Stimulated activated CD4-positive, alpha-beta T cell treated with anti-CD3 and anti-CD28 coated beads, Interleukin-2, amount 100 ng/mL, for 4 hours (primary cell): ENCODE results near the gene THEMIS.
"Not testable (repeated sequence)": the region's sequence is repeated elsewhere in the genome, so short reads cannot be mapped to it uniquely, and the experiment has no call there.

Experiments
- DNase-seq: peaks from one replicate; pipeline ENCODE4 v3.0.0-alpha.2; 2020; ENCODE audit warnings: low read depth

THEMIS gene

GRCh38 chr6:127794405-127794804 is 106.5 kb downstream of the THEMIS start:
- DNase-seq: no peak

- no peak for DNase-seq
These were observed 107.5 kb downstream of the THEMIS start for GRCh38 chr6:127793396-127793795.

GRCh38 chr6:127792616-127793015 is 108.2 kb downstream of the THEMIS start:
- no peak for DNase-seq

- no peak for DNase-seq
These were observed 108.9 kb downstream of the THEMIS start for GRCh38 chr6:127791779-127792528.

GRCh38 chr6:127790571-127790970 is 110.3 kb downstream of the THEMIS start:
- DNase-seq: no peak

GRCh38 chr6:127786109-127786508 is 114.7 kb downstream of the THEMIS start:
- no peak for DNase-seq

GRCh38 chr6:127784468-127784867 is 116.4 kb downstream of the THEMIS start:
- DNase-seq: no peak

- not testable (repeated sequence) for DNase-seq
These were observed 119.1 kb downstream of the THEMIS start for GRCh38 chr6:127781636-127782272.

- DNase-seq: no peak
These were observed 124.5 kb downstream of the THEMIS start for GRCh38 chr6:127776320-127776719.

- DNase-seq: no peak
These were observed 125.5 kb downstream of the THEMIS start for GRCh38 chr6:127775371-127775770.

- no peak for DNase-seq
These were observed 132.1 kb downstream of the THEMIS start for GRCh38 chr6:127768745-127769144.

- DNase-seq: no peak
These were observed 132.6 kb downstream of the THEMIS start for GRCh38 chr6:127768223-127768622.

- DNase-seq: no peak
These were observed 134.9 kb downstream of the THEMIS start for GRCh38 chr6:127765949-127766348.

- no peak for DNase-seq
These were observed 138.6 kb downstream of the THEMIS start for GRCh38 chr6:127762284-127762683.

GRCh38 chr6:127761084-127761483 is 139.8 kb downstream of the THEMIS start:
- no peak for DNase-seq

GRCh38 chr6:127749095-127749494 is 151.8 kb downstream of the THEMIS start:
- no peak for DNase-seq

GRCh38 chr6:127748290-127748689 is 152.6 kb downstream of the THEMIS start:
- DNase-seq: no peak

- DNase-seq: no peak
These were observed 162.4 kb downstream of the THEMIS start for GRCh38 chr6:127738423-127738822.

GRCh38 chr6:127737768-127738167 is 163.1 kb downstream of the THEMIS start:
- no peak for DNase-seq

- DNase-seq: peak; percentile 19
These were observed 163.8 kb downstream of the THEMIS start for GRCh38 chr6:127737009-127737486.

- no peak for DNase-seq
These were observed 167.9 kb downstream of the THEMIS start for GRCh38 chr6:127732927-127733326.

GRCh38 chr6:127727260-127727953 is 173.5 kb downstream of the THEMIS start:
- DNase-seq: no peak

- DNase-seq: no peak
These were observed 175.0 kb downstream of the THEMIS start for GRCh38 chr6:127725821-127726220.
